ENCODE measurements around the gene IKZF2.

IKZF2 gene

GRCh38 chr2:212995920-212996319, 155.5 kb downstream of the IKZF2 start:
- DNase-seq: no peak

DNA sequence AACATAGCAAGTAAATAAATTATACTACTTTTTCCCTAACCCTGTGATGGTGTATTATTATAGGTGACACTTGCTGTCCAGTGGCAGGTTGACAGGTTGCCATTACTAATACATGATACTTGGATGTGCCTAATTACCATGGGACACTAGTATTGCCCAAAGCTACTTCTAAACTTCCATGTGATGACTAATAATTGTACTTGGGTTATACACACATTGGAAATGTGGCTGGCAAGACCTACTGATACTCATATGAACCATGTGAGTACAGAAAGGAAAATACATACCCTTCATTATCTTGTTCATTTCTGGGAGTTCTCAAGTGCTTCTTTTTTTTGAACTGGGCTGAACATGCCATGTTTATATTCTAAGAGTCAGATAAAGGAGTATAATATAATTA, 156.4 kb downstream of the IKZF2 start:
- DNase-seq: no peak

DNA sequence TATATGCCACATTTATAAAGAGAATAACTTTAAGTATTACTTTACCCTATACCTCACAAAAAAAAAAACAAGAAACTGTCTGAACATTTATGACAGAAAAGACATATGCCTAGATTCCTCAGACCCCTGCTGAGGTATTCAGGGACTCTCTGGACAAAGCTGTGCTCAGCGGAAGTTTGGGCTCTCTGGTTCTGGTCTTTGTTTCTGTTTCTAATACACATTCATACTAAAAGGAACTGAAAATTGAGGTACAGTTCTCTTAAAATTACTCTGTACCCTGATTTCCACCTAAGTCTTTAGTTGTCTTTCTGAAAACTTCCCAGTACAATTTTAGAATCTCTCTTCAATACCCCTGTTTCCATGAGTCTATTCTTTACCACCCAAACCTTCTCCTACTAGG, 160.3 kb downstream of the IKZF2 start:
- DNase-seq: no peak

GRCh38 chr2:212990697-212991096, 160.7 kb downstream of the IKZF2 start:
- DNase-seq: no peak

- DNase-seq: no peak
Observed at GRCh38 chr2:212987492-212987891, 163.9 kb downstream of the IKZF2 start.

- no peak for DNase-seq
Observed at GRCh38 chr2:212984129-212984528, 167.3 kb downstream of the IKZF2 start.

GRCh38 chr2:212979799-212980198, 171.6 kb downstream of the IKZF2 start:
- DNase-seq: no peak

- no peak for DNase-seq
Observed at GRCh38 chr2:212979046-212979612, 172.3 kb downstream of the IKZF2 start.

GRCh38 chr2:212977152-212977551, 174.3 kb downstream of the IKZF2 start:
- no peak for DNase-seq

DNA sequence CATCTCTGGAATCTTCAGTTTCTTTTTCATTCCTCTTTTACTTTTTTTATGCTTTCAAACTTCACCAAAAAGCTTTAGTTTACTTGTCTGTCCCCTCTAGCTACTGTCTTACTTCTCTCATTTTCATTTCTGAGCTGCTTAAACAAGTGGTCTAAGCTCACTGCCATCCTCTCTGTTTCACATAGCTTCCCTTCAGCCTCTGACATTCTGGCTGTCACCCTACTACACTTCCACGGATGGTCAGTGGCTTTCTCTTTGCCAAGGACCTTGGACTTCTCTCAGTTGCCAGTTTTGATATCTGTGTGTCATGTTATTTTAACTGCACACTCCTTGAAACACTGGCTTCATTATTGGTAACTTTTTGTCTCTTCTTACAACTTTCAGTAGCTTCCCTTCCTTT, 176.1 kb downstream of the IKZF2 start:
- no peak for DNase-seq

GRCh38 chr2:212974692-212975091, 176.7 kb downstream of the IKZF2 start:
- DNase-seq: no peak

- no peak for DNase-seq
Observed at GRCh38 chr2:212973347-212973746, 178.1 kb downstream of the IKZF2 start.

- no peak for DNase-seq
Observed at GRCh38 chr2:212970132-212970531, 181.3 kb downstream of the IKZF2 start.

- DNase-seq: no peak
Observed at GRCh38 chr2:212968284-212969081, 182.9 kb downstream of the IKZF2 start.

DNA sequence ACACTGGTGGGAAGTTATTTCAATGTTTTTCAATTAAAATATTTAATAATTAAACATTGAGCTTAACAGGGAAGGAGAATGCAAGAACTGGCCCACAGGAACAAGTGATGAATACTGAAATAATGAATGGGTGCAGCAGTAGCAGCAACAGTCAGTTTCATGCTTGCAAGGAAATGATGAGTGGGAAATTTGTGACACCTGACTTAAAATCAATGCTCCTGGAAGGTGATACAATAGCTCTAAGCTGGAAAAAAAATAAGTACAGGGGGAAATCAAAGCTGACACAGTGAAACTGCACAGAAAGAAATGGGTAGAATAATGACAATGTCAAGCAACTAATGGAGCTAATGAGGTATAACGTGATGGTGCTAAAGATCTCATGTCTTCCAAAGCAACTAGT, 184.5 kb downstream of the IKZF2 start:
- DNase-seq: no peak

GRCh38 chr2:212962691-212963090, 188.7 kb downstream of the IKZF2 start:
- no peak for DNase-seq

- no peak for DNase-seq
Observed at GRCh38 chr2:212961255-212961654, 190.2 kb downstream of the IKZF2 start.

GRCh38 chr2:212960336-212960735, 191.1 kb downstream of the IKZF2 start:
- no peak for DNase-seq

GRCh38 chr2:212959471-212960117, 191.8 kb downstream of the IKZF2 start:
- DNase-seq: no peak

DNA sequence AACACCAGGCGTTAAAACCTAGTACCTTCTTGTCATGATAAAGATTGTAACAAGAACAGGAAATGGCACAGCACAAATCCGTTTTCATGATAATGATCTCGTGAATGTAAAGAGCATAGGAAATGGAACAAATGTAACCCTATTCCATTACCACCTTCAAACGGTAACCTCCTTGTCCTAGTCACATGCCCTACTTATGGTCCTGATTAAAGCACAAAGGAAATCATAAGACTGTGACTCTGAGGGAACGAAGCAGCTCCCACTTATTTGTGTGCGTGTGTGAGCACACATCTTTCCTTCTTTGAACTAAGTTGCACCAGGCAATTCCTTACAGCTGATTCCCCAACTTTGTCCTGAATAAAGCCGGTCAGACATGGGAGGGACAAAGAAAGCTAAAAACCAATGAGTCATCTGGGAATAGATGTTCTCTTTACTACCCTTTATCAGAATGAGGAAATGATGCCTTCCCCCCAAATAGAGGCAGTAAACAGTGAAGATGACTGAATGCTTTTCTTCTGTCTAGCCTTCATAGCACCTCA, 192.6 kb downstream of the IKZF2 start:
- no peak for DNase-seq

DNA sequence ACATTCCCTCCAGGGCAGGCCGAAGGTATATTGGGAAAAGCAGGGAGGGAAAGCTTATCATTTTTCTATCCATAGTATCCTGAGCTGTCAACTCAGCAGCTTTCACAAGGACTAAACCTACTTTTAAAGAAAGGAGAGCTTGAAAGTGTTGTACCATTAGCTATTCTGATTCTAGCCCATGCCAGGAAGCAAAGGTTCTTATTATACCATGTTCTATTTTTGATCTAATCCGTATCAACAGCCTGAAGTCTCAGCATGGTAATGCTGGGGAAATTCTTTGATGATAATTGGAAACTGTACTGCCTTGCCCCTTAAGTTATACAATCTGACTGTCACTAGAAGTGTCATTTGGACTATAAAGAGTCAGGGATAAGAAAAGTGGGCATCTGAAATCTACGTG, 193.3 kb downstream of the IKZF2 start:
- no peak for DNase-seq

DNA sequence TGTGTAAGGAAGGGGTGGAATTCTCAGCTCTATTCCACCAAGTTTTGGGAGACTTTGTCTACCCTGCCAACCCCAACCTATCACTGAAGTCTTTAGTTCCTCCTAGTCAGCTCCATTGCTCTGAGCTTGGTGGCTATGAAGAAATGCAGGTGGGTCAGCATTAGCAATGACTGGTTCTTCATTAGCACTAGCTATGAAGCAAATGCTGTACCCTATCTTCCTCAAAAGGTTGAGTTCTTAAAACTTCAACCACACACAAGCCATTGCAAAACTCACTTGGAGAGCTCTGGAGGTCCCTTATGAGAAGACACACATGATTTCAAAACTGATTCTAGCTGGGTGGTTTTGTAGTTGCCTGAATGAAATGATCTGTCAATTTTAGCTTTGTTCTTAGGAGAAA, 193.8 kb downstream of the IKZF2 start:
- no peak for DNase-seq

DNA sequence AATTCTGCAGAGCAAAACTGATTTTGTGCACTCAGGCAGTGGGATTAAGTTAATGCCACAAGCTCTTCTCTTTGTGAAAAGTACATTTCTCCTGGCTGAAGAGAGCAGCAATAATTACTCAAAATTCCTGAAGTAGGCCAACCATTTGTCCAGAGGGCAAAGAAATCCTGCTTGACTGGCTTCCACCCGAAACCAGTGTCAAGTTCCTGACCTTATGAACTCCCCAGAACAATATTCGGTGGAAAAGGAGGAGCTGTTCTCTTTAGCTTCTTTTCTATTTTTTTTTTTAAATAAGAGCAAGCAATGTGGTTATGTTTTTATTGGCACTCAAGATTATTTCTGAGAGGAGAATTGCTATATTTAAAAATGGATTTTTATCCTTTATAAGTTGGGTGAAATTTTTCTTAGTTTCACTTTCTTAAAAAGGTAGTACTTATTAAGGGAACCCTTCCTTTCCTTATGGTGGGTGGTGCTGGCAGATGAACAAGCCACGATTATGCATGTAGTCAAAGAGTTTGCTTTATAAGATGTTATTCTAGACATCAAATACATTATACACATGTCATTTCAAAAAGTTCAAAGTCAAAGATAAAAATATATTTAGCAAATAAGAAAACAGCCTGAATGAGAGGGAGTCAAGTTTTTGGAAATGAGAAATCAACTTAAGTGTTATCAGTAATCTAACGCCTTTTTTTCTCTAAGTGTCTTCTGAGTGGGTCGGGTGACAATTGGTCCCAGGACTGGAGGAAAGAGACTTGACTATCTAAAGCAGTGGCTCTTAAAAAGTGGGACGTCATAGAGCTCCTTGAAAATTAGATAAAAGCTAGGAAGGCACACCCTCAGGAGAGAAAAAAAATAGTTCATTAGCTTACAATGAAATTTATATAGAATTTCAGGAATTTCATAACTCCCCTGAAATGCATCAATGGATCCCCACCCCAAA, 194.5 kb downstream of the IKZF2 start:
- DNase-seq: no peak
